Astrocyte of the hippocampus (primary cell): ENCODE data around the gene ITSN1.
"Not testable (repeated sequence)": the region's sequence is repeated elsewhere in the genome, so short reads cannot be mapped to it uniquely, and the experiment has no call there.

Source experiments
- DNase-seq: peaks from one replicate; pipeline ENCODE4 v3.0.0; 2011; ENCODE audit warnings: low read depth, low spot score

ITSN1 gene

GRCh38 chr21:33926248-33926647 lies 283.9 kb downstream of the ITSN1 start:
- not testable (repeated sequence) for DNase-seq

DNA sequence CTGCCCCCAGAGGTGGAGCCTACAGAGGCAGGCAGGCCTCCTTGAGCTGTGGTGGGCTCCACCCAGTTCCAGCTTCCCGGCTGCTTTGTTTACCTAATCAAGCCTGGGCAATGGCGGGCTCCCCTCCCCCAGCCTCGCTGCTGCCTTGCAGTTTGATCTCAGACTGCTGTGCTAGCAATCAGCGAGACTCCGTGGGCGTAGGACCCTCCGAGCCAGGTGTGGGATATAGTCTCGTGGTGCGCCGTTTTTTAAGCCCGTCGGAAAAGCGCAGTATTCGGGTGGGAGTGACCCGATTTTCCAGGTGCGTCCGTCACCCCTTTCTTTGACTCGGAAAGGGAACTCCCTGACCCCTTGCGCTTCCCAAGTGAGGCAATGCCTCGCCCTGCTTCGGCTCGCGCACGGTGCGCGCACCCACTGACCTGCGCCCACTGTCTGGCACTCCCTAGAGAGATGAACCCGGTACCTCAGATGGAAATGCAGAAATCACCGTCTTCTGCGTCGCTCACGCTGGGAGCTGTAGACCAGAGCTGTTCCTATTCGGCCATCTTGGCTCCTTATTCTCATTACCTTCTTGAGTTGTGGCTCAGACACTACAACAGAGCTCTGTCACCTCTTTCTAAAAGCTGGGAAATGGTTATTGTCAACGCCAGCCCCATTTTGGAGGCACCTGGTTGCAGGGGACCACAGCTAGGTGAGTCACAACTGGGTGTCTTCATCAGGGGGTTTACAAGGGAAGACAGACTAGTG lies 288.9 kb downstream of the ITSN1 start:
- DNase-seq, result not testable (repeated sequence)

DNA sequence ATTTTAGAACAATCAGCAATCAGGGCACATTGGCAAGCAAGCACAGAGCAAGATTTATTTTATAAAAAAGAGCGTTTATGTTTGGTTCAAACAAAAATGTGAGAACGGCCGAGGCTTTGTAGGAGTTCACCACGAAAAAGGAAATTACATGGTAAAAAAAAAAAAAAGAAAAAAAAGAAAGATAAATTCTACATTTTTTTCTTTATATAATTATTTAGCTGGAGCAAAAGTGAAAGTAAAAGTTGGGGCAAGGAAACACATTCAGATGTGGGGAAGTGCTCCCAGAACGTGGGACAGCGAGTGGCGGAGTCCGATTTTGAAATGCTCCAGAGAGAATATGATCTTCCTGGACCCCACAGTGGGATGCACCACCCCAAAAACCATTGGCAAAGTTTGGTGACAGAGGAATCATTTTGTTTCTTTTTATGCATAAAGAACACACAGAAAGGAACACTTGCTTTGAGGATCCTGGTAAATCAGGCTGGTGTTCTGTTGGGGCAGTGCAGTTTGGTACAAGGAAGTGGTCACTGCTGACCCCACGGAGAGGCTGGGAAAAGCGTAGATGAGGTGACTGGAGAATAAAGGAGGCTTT lies 289.6 kb downstream of the ITSN1 start:
- DNase-seq, result no peak

DNA sequence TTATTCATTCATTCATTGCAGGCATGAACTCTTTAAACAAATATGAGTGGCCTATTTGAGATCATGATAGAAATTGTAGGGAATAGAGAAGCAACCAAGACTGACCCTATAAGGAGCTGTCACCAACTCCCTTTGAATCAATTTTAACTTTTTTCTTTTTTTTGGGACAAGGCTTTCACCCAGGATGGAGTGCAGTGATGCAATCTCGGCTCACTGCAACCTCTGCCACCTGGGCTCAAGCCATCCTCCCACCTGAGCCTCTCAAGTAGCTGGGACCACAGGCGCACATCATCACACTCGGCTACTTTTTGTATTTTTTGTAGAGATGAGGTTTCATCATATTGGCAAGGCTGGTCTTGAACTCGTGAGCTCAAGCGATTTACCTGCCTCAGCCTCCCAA lies 290.4 kb downstream of the ITSN1 start:
- no peak for DNase-seq

GRCh38 chr21:33936301-33937038 lies 294.2 kb downstream of the ITSN1 start:
- no peak for DNase-seq

GRCh38 chr21:33937146-33937545 lies 294.8 kb downstream of the ITSN1 start:
- DNase-seq, result no peak

GRCh38 chr21:33937931-33938339 lies 295.6 kb downstream of the ITSN1 start:
- DNase-seq, result no peak

DNA sequence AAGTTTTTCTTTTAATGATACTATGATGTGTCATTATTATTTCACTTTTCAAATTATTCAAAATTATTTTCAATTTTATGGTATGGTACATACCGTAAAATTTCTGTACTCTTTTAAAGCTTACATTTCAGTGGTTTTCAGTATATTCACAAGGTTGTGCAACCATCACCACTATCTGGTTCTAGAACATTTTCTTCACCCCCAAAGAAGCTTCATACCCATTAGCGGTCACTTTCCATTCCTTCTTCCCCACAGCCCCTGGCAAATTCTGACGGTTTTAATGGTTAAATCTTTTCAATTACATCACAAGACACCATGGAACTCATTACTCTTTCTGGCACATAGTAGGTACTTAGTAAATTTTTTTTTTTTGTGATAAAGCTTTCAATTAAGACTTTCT lies 296.1 kb downstream of the ITSN1 start:
- no peak for DNase-seq

DNA sequence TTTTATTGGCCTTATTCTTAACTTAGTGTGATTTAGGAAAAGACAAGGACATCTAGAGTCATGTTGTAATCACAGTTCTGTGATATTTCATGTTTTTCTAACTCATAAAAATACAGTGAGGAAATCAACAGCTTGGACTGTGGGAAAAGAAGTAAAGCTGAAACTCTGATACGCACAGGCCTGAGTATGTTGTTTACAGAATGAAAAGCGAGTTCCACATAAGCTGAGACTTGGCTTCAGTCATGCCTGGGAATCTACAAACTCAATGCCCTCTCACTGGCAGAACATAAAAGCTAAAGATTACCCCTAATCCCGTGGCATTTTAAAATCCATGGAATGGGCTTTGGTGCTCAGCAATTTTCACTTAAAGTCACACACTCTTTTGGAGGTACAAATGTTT lies 296.9 kb downstream of the ITSN1 start:
- DNase-seq, result no peak

- peak; percentile 20 for DNase-seq
Measured at GRCh38 chr21:33940164-33940880, 298.0 kb downstream of the ITSN1 start.

- DNase-seq, result peak; percentile 53
Measured at GRCh38 chr21:33940881-33941245, 298.6 kb downstream of the ITSN1 start.

DNA sequence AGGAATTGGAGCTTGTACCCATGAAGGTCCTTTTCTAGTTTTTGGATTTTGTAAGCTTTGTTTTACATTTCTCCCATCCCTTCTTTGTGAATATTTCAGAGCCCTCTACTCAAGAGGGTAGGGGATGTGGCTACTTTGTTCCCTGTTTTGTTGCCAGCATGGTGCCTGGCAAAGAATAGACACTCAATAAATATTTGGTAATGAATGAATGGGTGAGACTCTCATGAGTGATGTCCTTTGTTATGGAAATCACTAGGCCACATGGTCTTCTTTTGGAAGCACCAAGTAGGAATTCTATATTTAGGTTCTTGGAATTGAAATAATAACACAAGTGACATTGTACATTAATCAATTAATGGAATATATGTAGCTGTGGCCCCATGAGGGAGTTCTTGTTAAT lies 300.1 kb downstream of the ITSN1 start:
- no peak for DNase-seq

DNA sequence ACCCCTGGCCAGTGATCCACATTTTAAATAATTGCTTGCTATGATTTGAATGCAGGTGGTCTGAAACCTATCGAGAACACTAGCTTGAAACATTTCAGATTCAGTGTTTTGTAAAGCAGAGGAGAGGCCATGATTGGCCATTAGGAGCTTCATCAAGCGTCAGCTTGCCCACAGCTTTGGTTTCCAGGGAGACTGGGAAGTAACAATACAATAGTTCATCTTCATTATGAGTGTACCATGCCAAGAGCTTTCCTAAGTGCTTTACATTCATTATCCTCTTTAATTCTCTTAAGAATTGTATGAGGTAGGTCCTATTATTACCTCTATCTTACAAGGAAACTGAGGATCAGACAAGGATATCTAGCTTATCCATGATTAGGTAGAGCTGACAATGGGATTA lies 301.0 kb downstream of the ITSN1 start:
- DNase-seq, result no peak

- no peak for DNase-seq
Measured at GRCh38 chr21:33944185-33944763, 302.0 kb downstream of the ITSN1 start.

DNA sequence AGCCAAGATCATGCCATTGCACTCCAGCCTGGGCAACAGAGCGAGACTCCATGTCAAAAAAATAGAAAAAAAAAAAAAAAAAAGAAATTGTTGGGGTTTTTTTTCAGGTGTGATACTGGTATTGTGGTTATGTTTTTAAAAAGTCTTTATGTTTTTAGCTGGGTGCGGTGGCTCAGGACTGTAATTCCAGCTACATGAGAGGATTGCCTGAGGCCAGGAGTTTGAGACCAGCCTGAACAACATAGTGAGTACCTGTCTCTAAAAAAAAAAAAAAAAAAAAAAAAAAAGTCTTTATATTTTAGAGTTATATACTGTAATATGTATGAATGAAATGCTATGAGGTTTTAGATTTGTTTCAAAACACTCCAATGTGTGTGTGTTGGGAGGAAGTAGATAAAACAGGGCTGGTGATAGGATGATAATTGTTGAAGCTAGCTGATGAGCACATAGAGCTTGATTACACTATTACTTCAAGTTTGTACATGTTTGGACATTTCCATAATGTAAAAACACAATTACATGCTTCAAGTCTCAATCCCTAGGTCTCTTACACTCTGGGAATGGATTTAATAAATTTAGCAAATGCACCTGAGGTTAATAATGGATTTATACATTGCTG lies 303.5 kb downstream of the ITSN1 start:
- no peak for DNase-seq

DNA sequence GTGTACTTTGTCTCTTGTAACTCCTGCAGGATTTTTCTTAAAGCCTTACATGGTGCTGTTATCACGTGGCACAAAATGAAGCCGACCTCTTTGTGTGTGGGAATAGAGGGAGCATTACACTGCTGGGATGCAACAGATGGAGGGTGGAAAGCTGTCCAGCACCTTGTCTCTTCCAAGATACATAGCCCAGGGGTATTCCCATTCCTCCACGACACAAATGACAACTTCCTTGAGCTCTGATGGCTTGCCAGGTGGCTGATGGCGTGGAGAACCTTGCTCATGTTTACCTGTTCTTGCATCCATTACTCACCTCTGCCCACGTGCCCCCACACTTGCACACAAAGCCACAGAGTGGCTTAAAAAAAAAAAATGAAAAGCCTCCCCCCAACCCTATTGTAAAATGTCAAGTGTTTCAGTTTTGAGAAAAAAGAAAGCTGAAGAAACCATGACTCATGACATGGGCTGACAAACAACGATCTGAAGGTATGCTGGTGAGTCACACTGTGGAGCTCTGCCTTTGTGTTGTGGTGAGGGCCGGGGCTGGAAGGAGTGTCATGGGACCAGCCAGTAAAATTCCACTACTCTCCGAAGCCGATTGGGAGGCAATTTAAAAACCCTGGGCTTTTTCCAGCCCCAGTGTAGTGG lies 305.3 kb downstream of the ITSN1 start:
- DNase-seq, result peak; percentile 97

- peak; percentile 62 for DNase-seq
Measured at GRCh38 chr21:33948096-33948950, 306.0 kb downstream of the ITSN1 start.

- DNase-seq, result no peak
Measured at GRCh38 chr21:33948951-33949444, 306.7 kb downstream of the ITSN1 start.
